OCI-LY1 (cell line): ENCODE results near the gene THOC7.

Source experiments
- H2AFZ ChIP-seq: fragments of 200-600 bp; sonication (generic), shearing (Covaris generic); 2 replicates; pipeline ENCODE4 v1.6.0; 2014; ENCODE audit warnings: antibody characterized with exemption, mild to moderate bottlenecking, low read length
- H3F3A ChIP-seq: fragments of 200-600 bp; sonication (generic), shearing (Covaris generic); 2 replicates; pipeline ENCODE4 v1.6.0; 2014; ENCODE audit warnings: mild to moderate bottlenecking, antibody characterized with exemption, low read length, moderate library complexity; ENCODE audit not compliant: insufficient read depth
- H3K27ac ChIP-seq: fragments of 200-600 bp; sonication (generic); 2 replicates; pipeline ENCODE4 v1.5.1; 2014; ENCODE audit warnings: low read length, mixed run types, mild to moderate bottlenecking, low read depth; ENCODE audit not compliant: poor library complexity, severe bottlenecking
- H3K27me3 ChIP-seq: fragments of 200-600 bp; sonication (generic); 2 replicates; pipeline ENCODE4 v1.6.0; 2014; ENCODE audit warnings: antibody characterized with exemption, mild to moderate bottlenecking, low read length, moderate library complexity; ENCODE audit not compliant: insufficient read depth
- H3K36me3 ChIP-seq: fragments of 200-600 bp; sonication (generic); 2 replicates; pipeline ENCODE4 v1.6.1; 2014; ENCODE audit warnings: mild to moderate bottlenecking, antibody characterized with exemption, low read length, moderate library complexity, mixed read lengths; ENCODE audit not compliant: insufficient read depth
- H3K4me1 ChIP-seq: fragments of 200-600 bp; sonication (generic); 2 replicates; pipeline ENCODE4 v1.5.1; 2014; ENCODE audit warnings: mild to moderate bottlenecking, low read length, moderate library complexity; ENCODE audit not compliant: insufficient read depth, severe bottlenecking
- H3K4me2 ChIP-seq: fragments of 200-600 bp; sonication (generic), shearing (Covaris generic); 2 replicates; pipeline ENCODE4 v1.6.1; 2014; ENCODE audit warnings: low read length
- H3K4me3 ChIP-seq: fragments of 200-600 bp; sonication (generic); 2 replicates; pipeline ENCODE4 v1.5.1; 2014; ENCODE audit warnings: low read length, low read depth, mild to moderate bottlenecking, mixed read lengths; ENCODE audit not compliant: poor library complexity, severe bottlenecking
- H3K79me2 ChIP-seq: fragments of 200-600 bp; shearing (Covaris generic); 2 replicates; pipeline ENCODE4 v1.6.1; 2016; ENCODE audit warnings: mixed run types, low read length, mixed read lengths; ENCODE audit not compliant: insufficient read depth
- H3K9ac ChIP-seq: fragments of 200-600 bp; sonication (generic), shearing (Covaris generic); 2 replicates; pipeline ENCODE4 v1.6.1; 2014; ENCODE audit warnings: mild to moderate bottlenecking, low read length, mixed read lengths
- H3K9me2 ChIP-seq: fragments of 200-600 bp; sonication (generic), shearing (Covaris generic); 2 replicates; pipeline ENCODE4 v1.6.1; 2014; ENCODE audit warnings: low read depth, mild to moderate bottlenecking, low read length, mixed read lengths
- H3K9me3 ChIP-seq: fragments of 200-600 bp; shearing (Covaris generic); 2 replicates; pipeline ENCODE4 v1.6.1; 2014; ENCODE audit warnings: low read length, mixed read lengths
- H4K20me1 ChIP-seq: fragments of 200-600 bp; sonication (generic), shearing (Covaris generic); 2 replicates; pipeline ENCODE4 v1.6.0; 2016; ENCODE audit warnings: mild to moderate bottlenecking, low read length; ENCODE audit not compliant: insufficient read depth
- EZH2 ChIP-seq: fragments of 200-600 bp; sonication (generic), shearing (Covaris generic); IDR thresholded peaks from 2 replicates; pipeline ENCODE4 v1.8.0; 2017; ENCODE audit warnings: borderline replicate concordance, mixed run types, mild to moderate bottlenecking, antibody characterized with exemption, low read length, moderate library complexity, mixed read lengths
- TF ChIP-seq, protein P1 (sequence below): fragments of 200-600 bp; sonication (generic), shearing (Covaris generic); IDR thresholded peaks from 2 replicates; pipeline ENCODE4 v1.5.1; 2017; ENCODE audit warnings: mild to moderate bottlenecking, antibody characterized with exemption, low read length, moderate library complexity, mixed read lengths

The THOC7 gene

DNA sequence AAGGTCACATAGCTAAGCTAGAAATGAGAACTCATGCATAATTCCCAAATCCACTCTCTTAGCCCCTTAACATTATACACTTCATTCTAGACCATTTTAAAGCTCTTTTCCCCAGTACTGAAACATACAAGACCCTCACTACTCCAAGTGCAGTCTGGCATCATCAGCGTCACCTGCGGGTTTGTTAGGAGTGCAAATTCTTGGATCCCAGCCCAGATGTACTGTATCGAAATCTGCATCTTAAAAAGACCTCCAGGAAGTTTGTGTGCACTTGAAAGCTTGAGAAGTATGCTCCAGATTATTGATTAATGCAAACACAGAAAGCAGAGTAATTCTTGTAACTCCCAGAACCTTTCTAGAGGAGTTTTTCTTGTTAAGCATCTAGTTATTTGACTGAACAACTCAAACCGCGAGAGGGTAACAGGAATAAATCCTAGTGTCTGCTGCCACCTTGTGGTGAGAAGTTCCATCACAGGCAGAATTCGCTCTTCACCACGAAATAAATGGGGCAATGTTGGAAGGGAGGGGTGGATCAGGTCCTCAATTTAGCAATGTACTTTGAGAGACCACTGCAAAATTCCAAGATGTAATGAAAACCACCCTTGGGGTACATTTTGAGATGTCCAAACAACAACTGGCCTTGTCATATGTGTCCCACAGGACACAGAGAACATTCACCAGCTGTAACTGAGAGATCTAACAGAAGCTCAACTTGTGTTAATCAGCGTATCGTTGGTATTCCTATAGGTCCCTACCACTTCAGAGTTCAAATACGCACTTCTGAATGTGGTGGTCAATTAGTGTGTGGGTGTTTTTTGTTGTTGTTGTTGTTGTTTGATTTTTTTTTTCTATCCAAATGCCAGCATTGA is 45.1 kb downstream of the THOC7 start:
- Histone ChIP-seq H3K27me3 (no peaks in the 10 kb centered on the region), H3K79me2 (no peaks in the 10 kb centered on the region), H3F3A (no peaks in the 10 kb centered on the region), H3K9me2 (no peaks in the 10 kb centered on the region), H3K4me2 (no peak overlapping the region), H3K4me3 (no peak overlapping the region), H3K9me3 (no peaks in the 10 kb centered on the region), H2AFZ (no peak overlapping the region), H3K36me3 (no peaks in the 10 kb centered on the region), H3K4me1 (no peaks in the 10 kb centered on the region), H3K9ac (no peak overlapping the region), H3K27ac (no peak overlapping the region), H4K20me1 (no peaks in the 10 kb centered on the region)
- TF ChIP-seq, protein P1, sequence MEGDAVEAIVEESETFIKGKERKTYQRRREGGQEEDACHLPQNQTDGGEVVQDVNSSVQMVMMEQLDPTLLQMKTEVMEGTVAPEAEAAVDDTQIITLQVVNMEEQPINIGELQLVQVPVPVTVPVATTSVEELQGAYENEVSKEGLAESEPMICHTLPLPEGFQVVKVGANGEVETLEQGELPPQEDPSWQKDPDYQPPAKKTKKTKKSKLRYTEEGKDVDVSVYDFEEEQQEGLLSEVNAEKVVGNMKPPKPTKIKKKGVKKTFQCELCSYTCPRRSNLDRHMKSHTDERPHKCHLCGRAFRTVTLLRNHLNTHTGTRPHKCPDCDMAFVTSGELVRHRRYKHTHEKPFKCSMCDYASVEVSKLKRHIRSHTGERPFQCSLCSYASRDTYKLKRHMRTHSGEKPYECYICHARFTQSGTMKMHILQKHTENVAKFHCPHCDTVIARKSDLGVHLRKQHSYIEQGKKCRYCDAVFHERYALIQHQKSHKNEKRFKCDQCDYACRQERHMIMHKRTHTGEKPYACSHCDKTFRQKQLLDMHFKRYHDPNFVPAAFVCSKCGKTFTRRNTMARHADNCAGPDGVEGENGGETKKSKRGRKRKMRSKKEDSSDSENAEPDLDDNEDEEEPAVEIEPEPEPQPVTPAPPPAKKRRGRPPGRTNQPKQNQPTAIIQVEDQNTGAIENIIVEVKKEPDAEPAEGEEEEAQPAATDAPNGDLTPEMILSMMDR: peak; percentile 87
- no peak for TF ChIP-seq EZH2

DNA sequence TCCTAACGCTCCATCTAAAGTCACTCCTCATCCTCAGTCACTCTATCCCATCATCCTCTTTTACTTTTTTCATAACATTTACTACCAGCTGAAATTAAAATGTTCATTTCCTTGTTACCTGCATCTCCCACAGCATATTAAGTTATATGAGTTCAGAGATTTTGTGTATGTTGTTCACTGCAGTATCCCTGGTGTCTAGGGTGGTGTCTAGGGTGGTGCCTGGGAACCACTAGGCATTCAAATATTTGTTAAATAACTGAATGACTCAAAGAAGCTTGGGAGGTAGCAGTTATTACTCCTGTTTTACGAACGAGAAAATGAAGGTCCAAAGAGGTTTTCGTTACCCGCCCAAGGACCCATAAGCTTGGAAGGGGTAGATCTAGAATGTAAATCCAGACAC is 46.4 kb downstream of the THOC7 start:
- no peaks in the 10 kb centered on the region for H3K27me3 ChIP-seq
- H3K27ac ChIP-seq: no peak overlapping the region
- no peaks in the 10 kb centered on the region for H4K20me1 ChIP-seq
- no peak overlapping the region for H3K9ac ChIP-seq
- H3K4me3 ChIP-seq: no peak overlapping the region
- no peaks in the 10 kb centered on the region for H3K36me3 ChIP-seq
- no peaks in the 10 kb centered on the region for H3K4me1 ChIP-seq
- H3K9me2 ChIP-seq: no peaks in the 10 kb centered on the region
- H2AFZ ChIP-seq: no peak overlapping the region
- TF ChIP-seq EZH2: no peak
- TF ChIP-seq, protein P1: no peak
- no peaks in the 10 kb centered on the region for H3K9me3 ChIP-seq
- H3F3A ChIP-seq: no peaks in the 10 kb centered on the region
- no peaks in the 10 kb centered on the region for H3K79me2 ChIP-seq
- H3K4me2 ChIP-seq: no peak overlapping the region

DNA sequence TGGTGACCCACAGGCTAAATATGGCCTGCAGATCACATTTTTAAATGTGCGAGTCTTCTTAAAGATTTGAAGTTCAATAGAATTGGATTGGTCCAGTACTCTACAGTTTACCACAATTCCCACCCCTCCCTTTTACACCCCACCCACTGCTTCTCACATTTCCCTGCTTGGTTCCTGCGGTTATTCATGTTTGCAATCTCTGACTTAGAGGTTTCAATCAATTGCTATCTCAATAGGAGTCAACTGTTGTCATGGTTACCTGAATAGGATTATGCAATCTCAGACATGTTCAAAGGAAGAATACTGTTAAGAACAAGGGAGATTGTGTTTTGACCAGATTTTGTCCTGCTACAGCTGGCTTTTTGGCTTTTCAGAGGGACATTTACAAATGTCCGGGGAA is 49.4 kb downstream of the THOC7 start:
- Histone ChIP-seq H3F3A (no peaks in the 10 kb centered on the region), H3K9me2 (no peaks in the 10 kb centered on the region), H2AFZ (no peak overlapping the region), H3K9me3 (no peaks in the 10 kb centered on the region), H4K20me1 (no peaks in the 10 kb centered on the region), H3K4me3 (no peak overlapping the region), H3K4me1 (no peaks in the 10 kb centered on the region), H3K36me3 (no peaks in the 10 kb centered on the region), H3K27me3 (no peaks in the 10 kb centered on the region), H3K27ac (no peak overlapping the region), H3K4me2 (no peak overlapping the region), H3K79me2 (no peaks in the 10 kb centered on the region), H3K9ac (no peak overlapping the region)
- TF ChIP-seq, protein P1: no peak
- no peak for TF ChIP-seq EZH2
